ENCODE measurements around the gene SH3PXD2A.

The SH3PXD2A gene

DNA sequence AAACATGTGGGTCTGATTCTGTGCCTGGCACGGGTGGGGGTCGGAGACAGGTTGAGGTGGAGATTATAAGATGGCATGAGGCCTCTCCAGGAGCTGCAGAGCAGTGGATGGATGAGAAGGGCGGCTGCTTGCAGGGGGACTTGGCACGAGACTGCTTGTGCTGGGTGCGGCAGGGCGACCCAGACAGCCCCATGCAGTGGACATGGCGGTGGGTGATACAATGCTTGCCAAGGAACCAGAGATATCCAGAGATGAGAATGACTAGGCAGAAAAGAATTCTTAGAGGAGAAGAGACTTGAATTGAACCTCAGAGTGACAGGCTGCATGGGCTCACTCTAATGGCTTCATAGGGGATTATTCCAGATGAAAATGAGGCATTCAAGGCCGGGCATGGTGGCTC is 216.4 kb downstream of the SH3PXD2A start:
- no peak overlapping the region for H3K4me3 ChIP-seq (ENCODE audit: low read depth in 1 of 2, low read length in 2 of 2)
- no peaks in the 10 kb centered on the region for H3K4me1 ChIP-seq (ENCODE audit: insufficient read depth, low read length)
- no peaks in the 10 kb centered on the region for H3K27me3 ChIP-seq (ENCODE audit: insufficient read depth, low read length, poor library complexity)
- H3K9me3 ChIP-seq (ENCODE audit: insufficient read depth, low read length, severe bottlenecking) = no peaks in the 10 kb centered on the region
- no peak for TF ChIP-seq EZH2 (IDR thresholded peaks at IDR 0.05; ENCODE audit: borderline replicate concordance, low read depth, low read length, severe bottlenecking)
- TF ChIP-seq, protein P1, sequence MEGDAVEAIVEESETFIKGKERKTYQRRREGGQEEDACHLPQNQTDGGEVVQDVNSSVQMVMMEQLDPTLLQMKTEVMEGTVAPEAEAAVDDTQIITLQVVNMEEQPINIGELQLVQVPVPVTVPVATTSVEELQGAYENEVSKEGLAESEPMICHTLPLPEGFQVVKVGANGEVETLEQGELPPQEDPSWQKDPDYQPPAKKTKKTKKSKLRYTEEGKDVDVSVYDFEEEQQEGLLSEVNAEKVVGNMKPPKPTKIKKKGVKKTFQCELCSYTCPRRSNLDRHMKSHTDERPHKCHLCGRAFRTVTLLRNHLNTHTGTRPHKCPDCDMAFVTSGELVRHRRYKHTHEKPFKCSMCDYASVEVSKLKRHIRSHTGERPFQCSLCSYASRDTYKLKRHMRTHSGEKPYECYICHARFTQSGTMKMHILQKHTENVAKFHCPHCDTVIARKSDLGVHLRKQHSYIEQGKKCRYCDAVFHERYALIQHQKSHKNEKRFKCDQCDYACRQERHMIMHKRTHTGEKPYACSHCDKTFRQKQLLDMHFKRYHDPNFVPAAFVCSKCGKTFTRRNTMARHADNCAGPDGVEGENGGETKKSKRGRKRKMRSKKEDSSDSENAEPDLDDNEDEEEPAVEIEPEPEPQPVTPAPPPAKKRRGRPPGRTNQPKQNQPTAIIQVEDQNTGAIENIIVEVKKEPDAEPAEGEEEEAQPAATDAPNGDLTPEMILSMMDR (IDR thresholded peaks at IDR 0.05; ENCODE audit: borderline replicate concordance, extremely low read depth, low read length, poor library complexity, severe bottlenecking) = no peak
- no peak for DNase-seq
- peaks cover 21% of the 10 kb centered on the region for H4K20me1 ChIP-seq (ENCODE audit: insufficient read depth, low read length)
- H2AFZ ChIP-seq (ENCODE audit: low read depth, low read length) = no peak overlapping the region
- no peaks in the 10 kb centered on the region for H3K79me2 ChIP-seq (ENCODE audit: insufficient read depth, low read length)
- H3K9ac ChIP-seq (ENCODE audit: low read depth, low read length) = no peak overlapping the region
- no peak overlapping the region for H3K4me2 ChIP-seq (ENCODE audit: insufficient read depth, low read length)
- no peaks in the 10 kb centered on the region for H3K36me3 ChIP-seq (ENCODE audit: insufficient read depth, low read length)
- H3K27ac ChIP-seq (ENCODE audit: low read length) = no peak overlapping the region
- no peak for ATAC-seq (ENCODE audit: insufficient read depth, low read depth)

DNA sequence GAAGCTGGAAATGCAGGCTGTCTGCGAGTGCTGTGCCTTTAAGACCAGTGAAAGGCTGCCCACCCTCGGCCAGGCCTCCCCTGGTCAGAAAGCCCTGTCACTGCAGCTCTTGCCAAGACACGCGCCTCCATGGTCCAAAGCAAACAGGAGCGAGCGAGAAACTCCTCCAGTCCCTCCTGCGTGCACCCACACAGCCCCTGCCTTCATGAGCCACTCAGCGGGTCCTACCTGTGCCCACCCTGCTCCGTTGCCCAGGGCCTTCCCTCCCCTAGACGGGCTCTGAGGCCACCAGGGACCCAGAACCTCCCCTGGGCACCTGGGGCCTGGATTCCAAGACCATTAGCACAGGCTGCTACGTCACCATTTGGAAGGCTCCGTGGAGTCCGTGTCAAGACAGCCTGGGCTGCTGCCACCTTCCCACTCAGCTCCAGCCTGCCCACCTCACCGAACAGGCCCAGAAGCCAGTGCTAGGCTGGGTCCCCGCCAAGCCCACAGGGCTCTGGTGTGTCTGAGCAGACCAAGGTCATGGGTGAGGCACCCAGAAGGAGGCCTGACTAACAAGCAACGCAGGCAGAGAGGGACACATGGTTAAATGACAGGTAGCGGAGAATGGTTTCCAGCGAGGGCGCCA is 217.3 kb downstream of the SH3PXD2A start:
- peaks cover 22% of the 10 kb centered on the region for H4K20me1 ChIP-seq (ENCODE audit: insufficient read depth, low read length)
- DNase-seq (no peak), ATAC-seq (ENCODE audit: insufficient read depth, low read depth) (no peak)
- no peak for TF ChIP-seq EZH2 (IDR thresholded peaks at IDR 0.05; ENCODE audit: borderline replicate concordance, low read depth, low read length, severe bottlenecking)
- TF ChIP-seq, protein P1 (IDR thresholded peaks at IDR 0.05; ENCODE audit: borderline replicate concordance, extremely low read depth, low read length, poor library complexity, severe bottlenecking) = no peak
- no peaks in the 10 kb centered on the region for H3K79me2 ChIP-seq (ENCODE audit: insufficient read depth, low read length)
- no peak overlapping the region for H3K27ac ChIP-seq (ENCODE audit: low read length)
- no peaks in the 10 kb centered on the region for H3K36me3 ChIP-seq (ENCODE audit: insufficient read depth, low read length)
- no peak overlapping the region for H3K9ac ChIP-seq (ENCODE audit: low read depth, low read length)
- no peaks in the 10 kb centered on the region for H3K27me3 ChIP-seq (ENCODE audit: insufficient read depth, low read length, poor library complexity)
- no peak overlapping the region for H3K4me3 ChIP-seq (ENCODE audit: low read depth in 1 of 2, low read length in 2 of 2)
- H3K9me3 ChIP-seq (ENCODE audit: insufficient read depth, low read length, severe bottlenecking) = no peaks in the 10 kb centered on the region
- H2AFZ ChIP-seq (ENCODE audit: low read depth, low read length) = no peak overlapping the region
- no peak overlapping the region for H3K4me2 ChIP-seq (ENCODE audit: insufficient read depth, low read length)
- no peaks in the 10 kb centered on the region for H3K4me1 ChIP-seq (ENCODE audit: insufficient read depth, low read length)

DNA sequence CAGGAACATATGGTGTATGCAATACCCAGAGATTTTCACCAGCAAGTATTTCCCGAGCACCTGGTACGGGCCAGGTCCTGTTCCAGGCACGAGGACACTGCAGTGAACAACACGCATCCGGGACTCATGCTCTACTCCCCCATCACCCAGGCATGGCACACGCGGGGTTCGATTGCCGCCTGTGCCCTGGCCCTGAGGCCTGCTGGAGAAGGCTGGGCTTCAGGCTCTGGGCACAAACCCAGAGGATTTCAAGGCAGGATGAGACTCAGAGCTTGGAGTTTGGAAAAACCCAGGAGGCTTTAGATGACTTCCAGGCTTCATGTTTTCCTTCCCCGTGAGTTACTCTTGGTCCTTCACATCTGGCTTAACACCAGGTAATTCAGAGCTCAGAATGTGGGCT is 218.4 kb downstream of the SH3PXD2A start:
- TF ChIP-seq, protein P1 (IDR thresholded peaks at IDR 0.05; ENCODE audit: borderline replicate concordance, extremely low read depth, low read length, poor library complexity, severe bottlenecking) = no peak
- no peak for TF ChIP-seq EZH2 (IDR thresholded peaks at IDR 0.05; ENCODE audit: borderline replicate concordance, low read depth, low read length, severe bottlenecking)
- no peak overlapping the region for H2AFZ ChIP-seq (ENCODE audit: low read depth, low read length)
- H3K9ac ChIP-seq (ENCODE audit: low read depth, low read length) = no peak overlapping the region
- DNase-seq (no peak), ATAC-seq (ENCODE audit: insufficient read depth, low read depth) (no peak)
- H3K4me1 ChIP-seq (ENCODE audit: insufficient read depth, low read length) = no peaks in the 10 kb centered on the region
- no peak overlapping the region for H3K4me3 ChIP-seq (ENCODE audit: low read depth in 1 of 2, low read length in 2 of 2)
- H3K9me3 ChIP-seq (ENCODE audit: insufficient read depth, low read length, severe bottlenecking) = no peaks in the 10 kb centered on the region
- H4K20me1 ChIP-seq (ENCODE audit: insufficient read depth, low read length) = peaks cover 22% of the 10 kb centered on the region
- no peaks in the 10 kb centered on the region for H3K27me3 ChIP-seq (ENCODE audit: insufficient read depth, low read length, poor library complexity)
- H3K4me2 ChIP-seq (ENCODE audit: insufficient read depth, low read length) = no peak overlapping the region
- H3K79me2 ChIP-seq (ENCODE audit: insufficient read depth, low read length) = no peaks in the 10 kb centered on the region
- 0 out of 2 replicates have a peak, but pooled peaks cover 4% of the 10 kb centered on the region for H3K36me3 ChIP-seq (ENCODE audit: insufficient read depth, low read length)
- H3K27ac ChIP-seq (ENCODE audit: low read length) = no peak overlapping the region

Measured in DND-41 (cell line).